Stimulated activated naive CD8-positive, alpha-beta T cell treated with anti-CD3 and anti-CD28 coated beads, Interleukin-15, Interleukin-2, amounts not matched to agents 100 U/mL and 50 U/mL, for 24 hours (primary cell): ENCODE measurements around the gene TBC1D13.
A peak's percentile ranks its signal among the peaks of the same experiment; 100 is the strongest.
"Not testable (repeated sequence)": the region's sequence is repeated elsewhere in the genome, so short reads cannot be mapped to it uniquely, and the experiment has no call there.

ENCODE experiments used
- ATAC-seq: fragments of 150-1000 bp; cut with Tn5 transposase; one replicate; pipeline ENCODE4 v1.10.0; 2021
- DNase-seq: peaks from one replicate; pipeline ENCODE4 v3.0.0; 2021

TBC1D13 gene

DNA sequence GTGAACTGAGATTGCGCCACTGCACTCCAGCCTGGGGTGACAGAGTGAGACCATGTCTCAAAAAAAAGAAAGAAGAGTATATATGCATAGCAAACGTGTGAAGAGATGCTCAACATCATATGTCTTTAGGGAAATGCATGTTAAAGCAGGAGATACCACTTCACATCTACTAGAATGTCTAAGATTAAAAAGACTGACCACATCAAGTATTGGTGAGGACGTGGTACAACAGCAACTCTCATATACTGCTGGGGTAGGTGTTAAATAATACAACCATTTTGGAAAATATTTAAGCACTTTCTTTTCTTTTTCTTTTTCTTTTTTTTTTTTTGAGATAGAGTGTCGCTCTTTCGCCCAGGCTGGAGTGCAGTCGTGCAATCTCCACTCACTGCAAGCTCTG, 1.6 kb upstream of the TBC1D13 start:
- no peak for ATAC-seq
- DNase-seq: no peak

DNA sequence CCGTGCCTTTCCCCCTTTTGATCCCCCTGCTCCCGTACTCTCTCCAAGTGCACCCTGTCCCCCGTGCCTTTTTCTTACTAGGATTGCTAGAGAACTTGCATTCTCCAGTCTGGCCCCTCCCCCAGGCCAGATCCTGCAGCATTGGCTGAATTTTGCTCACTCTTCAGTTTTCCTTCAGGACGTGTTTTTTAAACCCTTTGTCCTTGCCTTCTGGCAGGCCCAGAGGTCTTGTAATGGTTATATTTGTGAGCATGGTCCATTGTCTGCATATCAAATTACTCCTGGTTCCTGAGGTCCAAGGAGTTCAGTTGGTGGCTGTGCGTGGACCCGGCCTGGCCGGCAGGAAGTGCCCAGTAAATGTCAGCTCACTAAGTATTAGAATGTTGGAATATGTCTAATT, 606 bp downstream of the TBC1D13 start:
- ATAC-seq (no peak), DNase-seq (peak; percentile 21)

DNA sequence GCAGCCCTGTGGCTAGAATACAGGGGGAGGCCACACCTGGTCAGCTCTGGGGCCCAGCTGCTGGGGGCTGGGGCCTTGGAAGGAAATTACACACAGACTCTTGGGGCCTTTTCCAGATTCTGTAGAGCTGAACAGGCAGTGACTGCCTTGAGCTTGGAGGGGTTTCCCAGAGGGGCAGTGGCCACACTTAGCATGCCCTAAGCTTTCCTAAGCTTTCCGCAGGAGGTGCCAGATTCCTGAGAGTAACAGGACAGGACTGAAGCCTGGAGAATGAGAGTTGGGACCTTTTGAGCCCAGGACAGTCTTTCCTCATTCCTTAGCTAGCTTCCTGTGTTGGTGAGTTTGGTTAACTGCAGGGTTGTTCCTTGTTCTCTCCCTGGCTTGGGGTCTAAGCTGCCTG, 1.4 kb downstream of the TBC1D13 start:
- no peak for ATAC-seq
- DNase-seq: no peak

DNA sequence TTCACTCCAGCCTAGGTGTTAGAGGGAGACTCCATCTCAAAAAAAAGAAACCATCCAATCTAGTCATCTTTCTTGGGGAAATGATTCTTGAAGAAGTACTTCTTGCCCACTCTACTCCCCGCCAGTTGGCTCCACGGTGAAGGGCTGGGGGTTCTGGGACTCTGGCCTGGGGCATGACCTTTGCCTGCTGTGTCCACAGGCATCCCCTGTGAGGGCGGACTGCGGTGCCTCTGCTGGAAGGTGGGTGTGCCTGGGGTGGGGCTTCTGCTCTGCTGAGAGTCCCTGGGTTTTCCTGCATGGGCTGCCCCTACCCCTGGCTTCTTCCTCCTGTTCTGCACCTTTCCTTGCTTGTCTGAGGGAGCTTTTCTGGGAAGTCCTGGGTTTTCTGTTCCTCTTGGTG, 3.5 kb downstream of the TBC1D13 start:
- ATAC-seq: no peak
- no peak for DNase-seq

DNA sequence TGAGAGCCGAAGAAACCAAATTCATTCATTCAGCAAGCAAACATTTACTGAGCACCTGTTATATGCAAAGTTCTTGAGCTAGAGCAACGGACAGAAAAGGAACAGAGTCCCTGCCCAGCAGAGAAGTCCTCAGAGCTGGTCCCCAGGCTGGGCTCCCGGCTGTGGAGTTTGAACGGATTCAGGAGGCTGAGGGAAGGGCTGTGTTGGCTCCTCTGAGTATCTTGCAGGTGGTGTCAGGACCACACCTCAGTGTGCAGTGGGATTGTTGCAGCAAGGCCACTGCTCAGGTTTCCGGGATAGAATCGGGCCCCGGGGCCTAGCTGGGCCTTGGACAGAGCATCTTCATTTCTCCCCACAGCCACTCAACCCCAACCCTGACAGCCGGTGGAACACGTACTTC, 5.1 kb downstream of the TBC1D13 start:
- DNase-seq: no peak
- ATAC-seq: no peak

DNA sequence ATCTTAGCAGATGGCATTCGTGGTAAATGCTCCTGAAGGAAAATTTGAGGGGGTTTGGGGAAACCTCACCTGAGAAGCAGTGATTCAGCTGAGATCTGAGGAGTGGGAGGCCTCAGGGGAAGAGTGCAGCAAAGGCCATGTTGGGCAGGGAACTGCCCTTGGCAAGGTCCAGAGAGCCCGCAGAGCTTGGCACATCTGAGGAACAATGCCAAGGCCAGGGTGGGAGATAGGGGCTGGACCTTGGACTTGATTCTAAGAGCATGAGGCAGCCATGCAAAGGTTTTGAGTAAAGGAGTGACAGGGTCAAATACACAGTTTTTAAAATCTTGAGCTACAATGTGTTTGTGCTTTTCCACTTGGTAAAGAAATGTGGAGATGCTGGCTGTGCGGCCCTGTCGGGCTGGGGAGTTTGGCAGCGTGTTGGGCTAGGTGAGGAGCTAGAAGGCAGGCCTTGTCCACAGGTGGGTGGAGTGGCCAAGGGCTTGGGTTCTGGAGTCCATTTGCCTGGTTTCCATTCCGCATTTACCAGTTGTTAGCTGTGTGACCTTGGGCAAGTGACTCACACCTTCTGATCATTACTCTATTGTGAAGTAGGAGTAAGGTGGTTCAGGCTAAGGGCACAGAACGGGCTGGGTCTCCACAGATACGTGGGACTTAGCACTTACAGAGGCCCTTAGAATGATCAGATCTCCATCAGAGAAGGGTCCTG, 6.1 kb downstream of the TBC1D13 start:
- ATAC-seq: no peak
- DNase-seq: no peak

DNA sequence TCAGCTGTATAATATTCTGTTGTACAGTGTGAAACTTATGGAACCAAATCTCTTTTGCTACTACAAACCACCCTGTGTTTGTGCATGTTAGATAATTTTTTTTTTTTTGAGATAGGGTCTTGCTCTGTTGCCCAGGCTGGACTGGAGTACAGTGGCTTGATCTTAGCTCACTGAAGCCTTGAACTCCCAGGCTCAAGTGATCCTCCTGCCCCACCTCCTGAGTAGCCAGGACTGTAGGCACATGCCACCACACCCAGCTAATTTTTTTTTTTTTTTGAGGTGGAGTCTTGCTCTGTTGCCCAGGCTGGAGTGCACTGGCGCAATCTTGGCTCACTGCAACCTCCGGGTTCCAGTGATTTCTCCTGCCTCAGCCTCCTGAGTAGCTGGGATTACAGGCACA, 7.9 kb downstream of the TBC1D13 start:
- DNase-seq, ATAC-seq: not testable (repeated sequence)

DNA sequence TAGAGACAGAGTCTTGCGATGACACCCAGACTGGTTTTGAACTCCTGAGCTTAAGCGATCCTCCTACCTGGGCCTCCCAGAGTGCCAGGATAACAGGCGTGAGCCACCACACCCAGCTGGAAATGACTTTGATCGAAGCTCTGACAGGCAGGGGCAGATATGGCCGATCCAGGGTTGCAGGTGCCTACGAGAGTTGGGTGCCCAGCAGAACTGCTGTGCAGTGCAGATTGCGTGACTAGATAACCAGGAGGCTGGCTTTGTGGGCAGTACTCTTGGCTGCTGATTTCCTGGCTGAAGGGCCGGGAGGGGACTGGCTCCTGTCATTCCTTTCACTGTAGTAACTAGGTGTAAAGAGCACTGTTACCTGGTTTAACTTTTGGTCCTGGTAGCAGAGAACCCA, 11.8 kb downstream of the TBC1D13 start:
- DNase-seq (no peak), ATAC-seq (no peak)

DNA sequence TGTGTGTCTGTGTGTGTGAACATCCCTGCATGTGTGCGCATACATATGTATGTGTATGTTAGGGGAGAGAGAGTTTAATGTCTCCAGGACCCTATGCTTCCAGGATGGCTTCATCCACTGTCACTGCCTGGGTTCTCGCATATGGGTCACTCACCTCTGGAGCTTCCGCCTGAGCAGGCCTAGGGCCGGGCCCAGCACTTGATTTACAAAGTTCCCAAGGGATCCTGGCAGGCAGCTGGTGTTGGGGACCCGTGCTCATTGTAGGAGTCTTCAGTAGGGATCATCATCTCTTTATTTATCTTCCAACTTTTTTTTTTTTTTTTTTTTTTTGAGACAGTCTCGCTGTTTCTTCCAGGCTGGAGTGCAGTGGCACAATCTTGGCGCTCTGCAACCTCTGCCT, 13.0 kb downstream of the TBC1D13 start:
- ATAC-seq (no peak), DNase-seq (no peak)

DNA sequence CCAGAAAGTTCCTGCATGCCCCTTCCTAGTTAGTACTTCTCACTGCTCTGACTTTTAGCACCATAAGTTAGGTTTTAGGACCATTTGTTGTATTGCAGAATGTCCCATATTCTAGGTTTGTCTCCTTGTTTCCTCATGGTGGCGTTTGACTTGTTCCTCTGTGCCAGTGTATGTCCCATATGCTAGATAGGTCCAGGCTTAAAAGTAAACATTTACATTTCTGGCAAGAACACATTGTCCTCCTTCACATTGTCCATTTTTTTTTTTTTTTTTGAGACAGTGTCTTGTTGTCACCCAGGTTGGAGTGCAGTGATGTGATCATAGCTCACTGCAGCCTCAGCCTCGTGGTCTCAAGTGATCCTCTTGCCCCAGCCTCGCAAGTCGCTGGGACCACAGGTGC, 15.4 kb downstream of the TBC1D13 start:
- DNase-seq: no peak
- ATAC-seq: no peak

DNA sequence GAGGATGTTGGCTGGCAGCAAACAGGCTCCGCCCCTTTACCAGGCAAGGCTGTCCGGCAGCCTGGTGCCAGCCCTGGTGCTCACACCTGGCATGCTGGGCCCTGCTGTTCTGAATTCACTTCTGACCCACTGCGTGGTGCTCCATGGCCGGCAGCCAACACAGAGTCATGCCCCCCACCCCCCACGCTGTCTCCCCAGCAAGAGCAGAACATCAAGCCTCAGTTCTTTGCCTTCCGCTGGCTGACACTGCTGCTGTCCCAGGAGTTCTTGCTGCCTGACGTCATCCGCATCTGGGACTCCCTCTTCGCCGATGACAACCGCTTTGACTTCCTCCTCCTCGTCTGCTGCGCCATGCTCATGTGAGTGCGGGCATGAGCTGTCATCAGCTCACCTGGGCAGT, 18.6 kb downstream of the TBC1D13 start:
- DNase-seq (no peak), ATAC-seq (no peak)

DNA sequence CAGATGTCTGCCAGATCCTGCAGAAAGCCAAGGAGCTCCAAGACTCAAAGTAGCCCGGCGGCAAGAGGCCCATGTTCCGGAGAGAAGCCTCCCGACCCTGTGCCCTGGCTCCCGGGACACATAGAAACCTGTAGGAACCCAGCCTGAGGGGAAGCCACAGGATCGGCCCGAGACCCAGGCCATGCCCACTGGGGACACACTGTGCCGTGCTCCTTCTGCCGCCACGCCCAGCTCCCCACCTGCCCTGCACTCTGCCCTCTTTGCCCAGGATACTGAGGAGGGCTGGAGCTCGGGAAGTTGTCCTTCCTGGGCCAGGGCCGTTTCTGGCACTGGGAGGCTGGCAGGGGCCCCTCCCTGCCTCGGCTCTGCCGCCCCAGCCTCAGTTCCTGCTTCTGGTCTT, 20.8 kb downstream of the TBC1D13 start:
- DNase-seq (no peak), ATAC-seq (no peak)

DNA sequence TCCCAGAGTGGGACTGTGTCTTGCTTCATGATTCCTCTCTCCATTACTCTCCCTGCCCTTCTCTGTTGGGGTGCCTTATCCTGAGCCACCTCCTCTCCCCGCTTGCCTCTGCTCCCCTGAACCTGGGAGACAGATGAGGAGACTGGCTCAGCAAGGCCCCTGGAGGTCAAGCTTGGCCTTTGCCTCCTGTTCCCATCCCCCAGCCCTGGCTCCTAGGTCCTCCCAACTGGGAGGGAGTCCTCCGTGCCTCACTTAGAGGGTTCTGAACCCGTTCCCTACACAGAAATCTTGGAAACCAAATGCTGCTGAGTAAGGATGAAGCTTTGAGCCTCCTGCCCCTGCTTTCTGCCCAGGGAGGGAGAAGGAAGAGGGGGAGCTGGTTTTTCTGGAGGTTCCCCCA, 21.5 kb downstream of the TBC1D13 start:
- no peak for ATAC-seq
- DNase-seq: no peak

DNA sequence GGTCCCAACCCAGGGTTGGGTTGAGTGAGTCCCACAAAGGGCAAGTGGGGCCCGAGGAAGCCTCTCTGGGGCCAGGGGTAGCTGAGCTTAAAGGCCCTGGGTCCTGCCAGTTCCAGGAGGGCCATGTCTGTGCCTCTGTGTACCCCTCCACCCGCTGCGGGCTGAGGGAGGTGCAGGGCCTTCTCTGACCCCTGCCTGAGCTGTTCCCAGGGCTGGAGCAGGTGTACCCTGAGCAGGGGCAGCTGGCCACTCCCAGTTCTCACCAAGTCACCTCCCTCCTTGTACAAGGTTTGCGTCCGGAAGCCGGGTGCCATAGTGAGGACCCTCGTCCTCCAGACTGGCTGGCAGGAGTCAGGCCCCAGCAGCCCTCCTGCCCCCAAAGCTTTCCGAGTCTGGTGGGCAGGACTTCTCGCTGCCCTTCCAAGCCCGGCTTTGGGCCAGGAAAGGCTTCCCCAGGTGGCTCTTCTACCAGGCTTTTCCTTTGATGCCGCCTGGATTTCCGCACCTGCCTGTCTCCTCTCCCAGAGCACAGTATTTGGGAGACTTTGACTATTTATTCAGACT, 22.1 kb downstream of the TBC1D13 start:
- ATAC-seq (no peak), DNase-seq (no peak)

DNA sequence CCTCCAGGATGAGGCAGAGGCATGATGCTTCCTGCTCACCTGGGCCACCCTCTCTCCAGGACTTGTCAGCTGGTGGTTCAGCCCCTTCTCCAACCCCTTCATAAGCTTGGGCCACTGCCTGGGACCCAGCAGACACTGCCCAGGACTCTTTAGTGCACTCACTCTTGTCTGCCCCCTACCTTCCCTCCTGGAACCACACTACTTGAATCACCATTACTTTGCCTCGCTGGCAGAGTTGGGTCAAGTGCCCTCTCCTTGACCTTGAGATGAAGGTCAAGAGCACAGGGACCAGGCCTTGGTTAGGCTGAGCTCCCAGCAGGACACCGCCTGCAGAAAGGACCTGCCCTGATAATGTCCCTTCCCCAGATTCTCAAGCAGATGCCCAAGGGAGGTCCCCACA, 22.8 kb downstream of the TBC1D13 start:
- no peak for ATAC-seq

DNA sequence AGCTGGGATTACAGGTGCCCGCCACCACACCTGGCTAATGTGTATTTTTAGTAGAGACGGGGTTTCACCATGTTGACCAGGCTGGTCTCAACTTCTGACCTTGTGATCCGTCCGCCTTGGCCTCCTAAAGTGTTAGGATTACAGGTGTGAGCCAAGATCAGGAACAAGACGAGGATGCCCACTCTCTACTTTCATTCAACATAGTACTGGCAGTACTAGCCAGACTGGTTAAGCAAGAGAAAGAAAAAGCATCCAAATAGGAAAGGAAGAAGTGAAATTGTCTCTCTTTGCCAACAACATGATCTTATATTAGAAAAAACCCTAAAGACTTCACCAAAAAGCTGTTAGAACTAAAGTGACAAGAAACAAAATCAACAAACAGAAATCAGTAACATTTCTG, 23.8 kb downstream of the TBC1D13 start:
- no peak for DNase-seq
- ATAC-seq: no peak

More for the DNA sequence above, 22.8 kb downstream of the TBC1D13 start:
- no peak for DNase-seq

DNA sequence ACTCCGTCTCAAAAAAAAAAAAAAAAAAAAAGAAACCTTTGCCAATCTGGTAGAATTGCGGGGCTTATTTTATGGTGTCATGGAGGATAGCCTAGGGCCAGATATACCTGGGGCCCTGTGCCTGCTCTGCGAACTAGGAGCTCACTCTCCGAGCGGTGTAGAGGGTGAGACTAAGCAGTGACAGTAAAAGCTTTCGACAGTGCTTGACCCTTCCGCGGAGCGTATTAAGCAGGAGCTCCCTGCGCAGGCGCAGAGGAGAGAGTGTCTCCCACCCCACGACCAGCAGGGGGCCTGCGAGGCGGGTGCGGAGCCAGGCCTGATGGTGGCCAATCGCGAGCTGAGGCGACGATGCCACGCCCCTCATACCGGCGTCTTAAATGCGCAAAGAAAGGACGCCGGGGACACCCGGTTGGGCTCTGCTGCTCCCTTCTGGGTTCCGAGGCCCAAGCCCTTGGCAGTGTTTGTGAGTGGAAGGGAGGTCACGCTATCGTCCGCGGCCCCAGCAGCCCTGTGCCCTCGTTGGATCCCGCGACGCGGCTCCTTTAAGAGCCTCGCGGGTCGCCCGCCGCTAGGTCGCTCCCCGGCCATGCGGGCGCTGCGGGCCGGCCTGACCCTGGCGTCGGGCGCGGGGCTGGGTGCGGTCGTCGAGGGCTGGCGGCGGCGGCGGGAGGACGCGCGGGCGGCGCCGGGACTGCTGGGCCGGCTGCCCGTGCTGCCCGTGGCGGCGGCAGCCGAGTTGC, 31.2 kb downstream of the TBC1D13 start, which contains the start of gene ENDOG:
Gene ENDOG, plus strand, starts transcription at position 402 of the 740 bp plus-strand sequence. Its CDS starts 185 bp downstream, at position 587.
- ATAC-seq (peak; percentile 91), DNase-seq (peak; percentile 99)

DNA sequence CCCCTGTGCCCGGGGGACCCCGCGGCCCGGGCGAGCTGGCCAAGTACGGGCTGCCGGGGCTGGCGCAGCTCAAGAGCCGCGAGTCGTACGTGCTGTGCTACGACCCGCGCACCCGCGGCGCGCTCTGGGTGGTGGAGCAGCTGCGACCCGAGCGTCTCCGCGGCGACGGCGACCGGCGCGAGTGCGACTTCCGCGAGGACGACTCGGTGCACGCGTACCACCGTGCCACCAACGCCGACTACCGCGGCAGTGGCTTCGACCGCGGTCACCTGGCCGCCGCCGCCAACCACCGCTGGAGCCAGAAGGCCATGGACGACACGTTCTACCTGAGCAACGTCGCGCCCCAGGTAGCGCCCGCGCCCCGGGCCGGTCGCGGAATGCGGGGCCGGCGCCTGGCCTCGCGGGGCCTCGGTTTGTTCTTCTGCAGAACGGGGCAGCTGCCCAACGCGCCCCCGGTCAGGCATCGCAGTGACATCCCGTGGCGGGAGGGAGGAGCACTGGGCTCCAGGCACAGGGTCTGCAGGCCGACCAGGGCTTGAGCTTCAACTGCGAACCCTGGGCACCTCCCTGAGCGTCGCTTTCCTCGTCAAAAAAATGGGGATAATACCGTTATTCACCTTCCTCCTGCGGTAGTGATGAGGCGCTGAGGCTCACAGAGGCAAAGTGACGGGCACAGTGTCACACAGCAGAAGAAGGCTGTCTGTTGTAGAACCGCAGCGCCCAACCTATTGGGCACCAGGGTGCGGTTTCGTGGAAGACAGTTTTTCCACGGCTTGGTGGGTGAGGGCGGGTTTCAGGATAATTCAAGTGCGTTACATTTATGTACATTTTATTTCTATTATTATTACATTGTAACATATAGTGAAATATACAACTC, 32.0 kb downstream of the TBC1D13 start:
- ATAC-seq: peak; percentile 41

DNA sequence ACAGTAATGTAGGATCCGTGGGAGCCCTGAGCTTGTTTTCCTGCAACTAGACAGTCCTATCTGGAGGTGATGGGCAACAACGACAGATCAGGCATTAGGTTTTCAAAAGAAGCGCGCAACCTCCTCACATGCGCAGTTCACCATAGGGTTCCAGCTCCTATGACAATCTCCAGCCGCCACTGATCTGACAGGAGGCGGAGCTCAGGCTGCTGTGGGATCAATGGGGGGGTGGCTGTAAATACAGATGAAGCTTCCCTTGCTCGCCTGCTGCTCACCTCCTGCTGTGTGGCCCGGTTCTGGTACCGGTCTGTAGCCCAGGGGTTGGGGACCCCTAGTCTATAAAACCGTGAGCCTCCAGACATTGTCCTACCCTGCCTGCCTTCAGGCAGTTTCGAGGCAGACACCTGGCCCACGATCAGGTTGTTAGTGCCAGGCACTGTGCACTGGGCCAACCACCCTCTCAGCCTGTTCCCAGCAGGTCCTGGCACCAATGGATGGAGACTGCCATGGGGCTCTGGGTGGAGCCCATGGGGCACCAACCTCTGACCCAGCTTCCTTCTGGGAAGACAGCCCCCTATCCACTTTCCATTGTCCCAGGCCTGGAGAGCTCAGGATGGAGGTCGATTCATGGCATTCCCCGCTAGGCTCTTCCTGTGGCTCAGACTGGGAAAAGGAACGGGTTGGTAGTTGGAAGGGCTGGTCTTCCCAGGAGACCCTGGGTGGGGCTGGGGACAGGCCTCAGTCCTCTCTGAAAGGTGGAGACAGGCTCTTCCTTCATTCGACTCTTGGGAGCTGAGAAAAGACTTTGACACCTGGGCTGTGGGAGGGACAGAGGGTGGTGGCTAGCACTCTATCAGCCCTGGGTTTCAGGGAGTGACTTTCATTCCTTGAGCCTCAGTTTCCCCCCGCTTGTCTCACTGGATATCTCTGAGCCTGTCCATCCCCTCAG, 32.9 kb downstream of the TBC1D13 start:
- ATAC-seq (no peak), DNase-seq (no peak)

More for the DNA sequence above, 32.0 kb downstream of the TBC1D13 start:
- DNase-seq: peak; percentile 62

DNA sequence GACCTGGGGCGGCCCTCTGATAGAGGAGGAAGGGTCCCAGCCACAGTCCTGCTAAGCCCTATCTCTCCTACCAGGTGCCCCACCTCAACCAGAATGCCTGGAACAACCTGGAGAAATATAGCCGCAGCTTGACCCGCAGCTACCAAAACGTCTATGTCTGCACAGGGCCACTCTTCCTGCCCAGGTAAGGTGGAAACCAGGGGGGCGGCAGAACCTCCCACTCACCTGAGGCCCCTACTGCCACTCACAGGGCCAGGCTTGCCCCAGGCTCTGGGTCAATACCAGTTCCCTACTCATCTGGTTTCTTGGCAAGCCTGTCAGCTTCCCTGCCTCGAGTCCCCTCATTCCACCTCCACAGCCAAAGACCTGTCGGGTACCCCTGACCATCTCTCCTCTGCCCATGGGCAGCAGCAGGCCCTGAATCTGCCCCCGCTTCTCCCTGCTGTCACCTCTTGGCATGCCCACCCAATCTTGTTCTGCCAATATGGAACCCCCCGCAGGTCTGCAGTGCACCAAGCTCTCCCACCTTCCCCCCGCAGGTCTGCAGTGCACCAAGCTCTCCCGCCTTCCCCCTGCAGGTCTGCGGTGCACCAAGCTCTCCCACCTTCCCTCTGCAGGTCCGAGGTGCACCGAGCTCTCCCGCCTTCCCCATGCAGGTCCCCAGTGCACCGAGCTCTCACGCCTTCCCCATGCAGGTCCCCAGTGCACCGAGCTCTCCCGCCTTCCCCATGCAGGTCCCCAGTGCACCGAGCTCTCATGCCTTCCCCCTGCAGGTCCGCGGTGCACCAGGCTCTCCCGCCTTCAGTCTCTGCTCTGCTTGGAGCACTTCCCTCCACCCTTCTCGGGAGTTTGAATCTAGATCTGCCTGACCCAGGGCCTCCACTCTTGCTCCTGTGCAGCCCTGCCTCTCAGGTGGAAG, 33.9 kb downstream of the TBC1D13 start:
- DNase-seq (no peak), ATAC-seq (no peak)
